HepG2 (cell line): ENCODE data around the gene PALM. TPM values are rescaled to one million over a fixed set of nuclear protein-coding genes. Genes with fewer than 3 reads are reported as not detected.
A peak's percentile ranks its signal among the peaks of the same experiment; 100 is the strongest.

ENCODE experiments used
- ATAC-seq: fragments of 200-7000 bp; cut with Tn5 transposase; 3 replicates; pipeline ENCODE4 v1.9.1; 2020; ENCODE audit warnings: mild to moderate bottlenecking, moderate library complexity
- BruUV-seq: library from RNA; stranded (reverse); fragments of 400-500 nt; replicated peaks from 2 replicates; lab custom pipeline; 2021; lab: Mats Ljungman, UMichigan
- CTCF ChIA-PET: fragments of 300-600 bp; formaldehyde crosslinking; extraction: SDS; loops from one replicate; lab custom pipeline; 2021; ENCODE audit warnings: low total read pairs, inconsistent platforms, low intra/inter-chr PET ratio; lab: Yijun Ruan, JAX
- POLR2A ChIA-PET: fragments of 350-600 bp; sonication (Branson Sonifier 250); formaldehyde crosslinking; loops from one replicate; lab custom pipeline; 2020; ENCODE audit warnings: antibody characterized with exemption, inconsistent platforms; lab: Yijun Ruan, JAX
- DNase-seq: peaks from one replicate; pipeline ENCODE4 v3.0.0-alpha.2; 2015; ENCODE audit warnings: low spot score
- FAIRE-seq: peaks from 3 replicates; lab custom pipeline; 2011; peaks lifted over from hg19 to GRCh38; lab: Jason Lieb, UNC
- H2AFZ ChIP-seq: one replicate; pipeline ENCODE4 v1.6.1; 2011; ENCODE audit warnings: low read length, inconsistent platforms
- H3K27ac ChIP-seq: fragments of 300-600 bp; 3 replicates; pipeline ENCODE4 v1.8.0; 2011; ENCODE audit warnings: mixed run types, mild to moderate bottlenecking, mixed read lengths, low read length, inconsistent platforms; ENCODE audit not compliant: insufficient read depth; ENCODE audit errors: extremely low read length
- H3K27me3 ChIP-seq, 2 experiments: fragments of 200-600 bp in 1 of 2; 2 replicates in 1 of 2; 3 replicates in 1 of 2; pipeline versions ENCODE4 v1.6.0 to v1.8.0; 2011; ENCODE audit warnings: low read length in 2 of 2, mild to moderate bottlenecking in 2 of 2, moderate library complexity in 2 of 2, inconsistent platforms in 1 of 2; ENCODE audit not compliant: insufficient read depth in 2 of 2, control insufficient read depth in 1 of 2
- H3K36me3 ChIP-seq, 2 experiments: fragments of 200-600 bp in 1 of 2; replicated peaks in 1 of 2; 2 replicates in 1 of 2; 3 replicates in 1 of 2; pipeline versions ENCODE4 v1.5.1 to v1.8.0; 2011; ENCODE audit warnings: low read length in 2 of 2, inconsistent platforms in 1 of 2; ENCODE audit not compliant: insufficient read depth in 2 of 2, control insufficient read depth in 1 of 2
- H3K4me1 ChIP-seq: 2 replicates; pipeline ENCODE4 v1.5.1; 2012; ENCODE audit warnings: low read length, inconsistent platforms; ENCODE audit not compliant: insufficient read depth
- H3K4me2 ChIP-seq: 2 replicates; pipeline ENCODE4 v1.6.0; 2011; ENCODE audit warnings: low read depth, low read length, inconsistent platforms
- H3K4me3 ChIP-seq, 3 experiments: fragments of 200-600 bp in 1 of 3; sonication (generic), shearing (Covaris generic) in 1 of 3; replicated peaks in 1 of 3; 2 replicates each; pipeline ENCODE4 v1.5.1; 2011 to 2016; ENCODE audit warnings: low read length in 3 of 3, inconsistent platforms in 2 of 3, low read depth in 2 of 3, mild to moderate bottlenecking in 2 of 3, control low read depth in 1 of 3, mixed read lengths in 1 of 3; ENCODE audit not compliant: insufficient read depth in 1 of 3
- H3K79me2 ChIP-seq: one replicate; pipeline ENCODE4 v1.6.1; 2011; ENCODE audit warnings: low read length, inconsistent platforms; ENCODE audit not compliant: insufficient read depth
- H3K9ac ChIP-seq: 2 replicates; pipeline ENCODE4 v1.6.0; 2011; ENCODE audit warnings: mild to moderate bottlenecking, low read depth, low read length, inconsistent platforms; ENCODE audit not compliant: insufficient read depth
- H3K9me3 ChIP-seq: 2 replicates; pipeline ENCODE4 v1.5.1; 2012; ENCODE audit warnings: mild to moderate bottlenecking, low read length
- H4K20me1 ChIP-seq: 2 replicates; pipeline ENCODE4 v1.6.0; 2011; ENCODE audit warnings: inconsistent platforms, mild to moderate bottlenecking, low read length, moderate library complexity; ENCODE audit not compliant: insufficient read depth
- GABPB1 ChIP-seq: IDR thresholded peaks from 2 replicates; pipeline ENCODE4 v1.6.1; 2016; ENCODE audit warnings: mild to moderate bottlenecking, missing genetic modification reagents, moderate library complexity, missing compliant biosample characterization
- GPN1 ChIP-seq: sonication (generic); formaldehyde crosslinking; IDR thresholded peaks from 2 replicates; pipeline ENCODE4 v1.5.1; 2020; ENCODE audit warnings: missing genetic modification reagents, borderline replicate concordance
- ONECUT2 ChIP-seq: sonication (generic); formaldehyde crosslinking; IDR thresholded peaks from 2 replicates; pipeline ENCODE4 v1.4.0; 2020; ENCODE audit warnings: missing genetic modification reagents
- SP4 ChIP-seq: sonication (generic); formaldehyde crosslinking; IDR thresholded peaks from 2 replicates; pipeline ENCODE4 v1.8.1; 2023; ENCODE audit warnings: mild to moderate bottlenecking, missing genetic modification reagents
- ZNF281 ChIP-seq: sonication (generic); formaldehyde crosslinking; IDR thresholded peaks from 2 replicates; pipeline ENCODE4 v1.4.0; 2020; ENCODE audit warnings: missing genetic modification reagents, borderline replicate concordance
- ZNF333 ChIP-seq: sonication (generic); formaldehyde crosslinking; IDR thresholded peaks from 2 replicates; pipeline ENCODE4 v1.4.0; 2020; ENCODE audit warnings: mild to moderate bottlenecking, missing genetic modification reagents, borderline replicate concordance
- ZNF513 ChIP-seq: sonication (generic); formaldehyde crosslinking; conservative IDR thresholded peaks from 2 replicates; pipeline ENCODE4 v1.5.0; 2020; ENCODE audit warnings: missing genetic modification reagents
- ZNF556 ChIP-seq: sonication (generic); formaldehyde crosslinking; IDR thresholded peaks from 2 replicates; pipeline ENCODE4 v1.4.0; 2020; ENCODE audit warnings: mild to moderate bottlenecking, missing genetic modification reagents, borderline replicate concordance
- ZNF678 ChIP-seq: sonication (generic); formaldehyde crosslinking; IDR thresholded peaks from 2 replicates; pipeline ENCODE4 v1.4.0; 2020; ENCODE audit warnings: mild to moderate bottlenecking, missing genetic modification reagents
- ZSCAN29 ChIP-seq: sonication (generic); formaldehyde crosslinking; conservative IDR thresholded peaks from 2 replicates; pipeline ENCODE4 v1.4.0; 2020; ENCODE audit warnings: mild to moderate bottlenecking, missing genetic modification reagents
- WGBS: methylation state at CpG from one replicate; pipeline ENCODE4 v1.1.6; 2017; ENCODE audit warnings: low lambda C conversion rate; 5-methylcytosine and 5-hydroxymethylcytosine counted together
- in situ Hi-C: cut with HindIII; loops from 2 replicates; pipeline ENCODE4 v1.10.0; 2017; ENCODE audit warnings: low pct_unique_long_range_greater_than_20kb; ENCODE audit not compliant: extremely low pct_ligation_motif_present
- intact Hi-C: fragments of 100-400 bp; cut with micrococcal nuclease; formaldehyde crosslinking; loops from one replicate; pipeline ENCODE4 v1.10.0; 2022; ENCODE audit not compliant: unreplicated experiment
- polyA plus RNA-seq, 8 experiments: library from polyadenylated mRNA; depleted of rRNA in 3 of 8; stranded (reverse) in 7 of 8; unstranded in 1 of 8; fragments of >200 nt; fragmentation: Illumina TruSeq in 4 of 8; extraction: Trizol in 4 of 8; gene quantifications; 2 replicates each; pipeline versions ENCODE4 v1.2.1 to v1.2.3, GENCODE V29; 2011 to 2016; ENCODE audit warnings: low read depth in 4 of 8, missing spikeins in 1 of 8, mixed read lengths in 1 of 8; ENCODE audit not compliant: insufficient read depth in 1 of 8
- total RNA-seq, 5 experiments: library from RNA; depleted of rRNA; stranded (reverse); fragments of >200 nt; fragmentation: Illumina TruSeq; extraction: Trizol; gene quantifications; 2 replicates each; pipeline ENCODE4 v1.2.3, GENCODE V29; 2016; ENCODE audit warnings: low read depth in 1 of 5
- TF ChIP-seq, protein P1 (sequence below): sonication (generic); formaldehyde crosslinking; IDR thresholded peaks from 2 replicates; pipeline ENCODE4 v1.8.0; 2022; ENCODE audit warnings: mild to moderate bottlenecking, missing genetic modification reagents; ENCODE audit not compliant: insufficient replicate concordance
- TF ChIP-seq, protein P2 (sequence below): sonication (generic); formaldehyde crosslinking; conservative IDR thresholded peaks from 2 replicates; pipeline ENCODE4 v1.8.0; 2022; ENCODE audit warnings: missing genetic modification reagents

Gene PALM
- total and polyA plus RNA-seq, 2 of the 13 experiments (the other 11 are each of a cell fraction or from before 2014, with no cell fraction given): 4.0 to 9.7 TPM

- TF ChIP-seq ZNF556 (CRISPR knock-in tag) (no peak), GABPB1 (CRISPR knock-in tag) (no peak)
Measured at GRCh38 chr19:787536-787935, 78.8 kb downstream of the PALM start (continued).

GRCh38 chr19:788686-788982, 79.9 kb downstream of the PALM start:
- peak overlapping the region; percentile 89 for H3K27ac ChIP-seq
- H3K9ac ChIP-seq: peak overlapping the region; percentile 68
- H3K4me3 ChIP-seq: peak overlapping the region; percentile 51 to 68 (median 61); a peak in 5 of 6 replicates
- no peaks in the 10 kb centered on the region for H4K20me1 ChIP-seq
- H3K79me2 ChIP-seq: no peaks in the 10 kb centered on the region
- intact Hi-C loops (loop anchor here (10.0 kb wide), 1 partner anchor 206 kb away; no protein-coding TSS in a partner anchor), in situ Hi-C loops (no loop called here)
- FAIRE-seq (no peak), ATAC-seq (no peak), DNase-seq (no peak)
- POLR2A ChIA-PET: interaction anchor here (0.9 to 2.5 kb wide), 6 partner anchors 10 to 239 kb away, joined by 3 to 16 read pairs (median 4); no protein-coding TSS in a partner anchor
- no TSS peak for BruUV-seq
- H3K9me3 ChIP-seq: no peaks in the 10 kb centered on the region
- WGBS: 45% methylated on average over 5 of the region's 11 CpGs
- H2AFZ ChIP-seq: no peak overlapping the region
- H3K27me3 ChIP-seq: no peaks in the 10 kb centered on the region
- H3K36me3 ChIP-seq: no peaks in the 10 kb centered on the region
- H3K4me1 ChIP-seq: peaks cover 61% of the 10 kb centered on the region
- peak overlapping the region; percentile 83 for H3K4me2 ChIP-seq
- CTCF ChIA-PET: interaction anchor here (2.1 kb wide), 1 partner anchor 18 kb away, joined by 9 read pairs; no protein-coding TSS in a partner anchor
- TF ChIP-seq ZNF513 (CRISPR knock-in tag) (no peak), ZNF333 (CRISPR knock-in tag) (peak; percentile 6; the same call in 1 of the 2 replicates), ZNF678 (no peak), ONECUT2 (CRISPR knock-in tag) (no peak), SP4 (CRISPR knock-in tag) (0 out of 2 replicates have a peak, but pooled peaks have one; percentile 13), ZSCAN29 (CRISPR knock-in tag) (0 out of 2 replicates have a peak, but pooled peaks have one; percentile 8), ZNF281 (CRISPR knock-in tag) (peak; percentile 44; the same call in 1 of the 2 replicates), GPN1 (CRISPR knock-in tag) (no peak)
- TF ChIP-seq, protein P1, sequence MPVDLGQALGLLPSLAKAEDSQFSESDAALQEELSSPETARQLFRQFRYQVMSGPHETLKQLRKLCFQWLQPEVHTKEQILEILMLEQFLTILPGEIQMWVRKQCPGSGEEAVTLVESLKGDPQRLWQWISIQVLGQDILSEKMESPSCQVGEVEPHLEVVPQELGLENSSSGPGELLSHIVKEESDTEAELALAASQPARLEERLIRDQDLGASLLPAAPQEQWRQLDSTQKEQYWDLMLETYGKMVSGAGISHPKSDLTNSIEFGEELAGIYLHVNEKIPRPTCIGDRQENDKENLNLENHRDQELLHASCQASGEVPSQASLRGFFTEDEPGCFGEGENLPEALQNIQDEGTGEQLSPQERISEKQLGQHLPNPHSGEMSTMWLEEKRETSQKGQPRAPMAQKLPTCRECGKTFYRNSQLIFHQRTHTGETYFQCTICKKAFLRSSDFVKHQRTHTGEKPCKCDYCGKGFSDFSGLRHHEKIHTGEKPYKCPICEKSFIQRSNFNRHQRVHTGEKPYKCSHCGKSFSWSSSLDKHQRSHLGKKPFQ: peak; percentile 4
- TF ChIP-seq, protein P2, sequence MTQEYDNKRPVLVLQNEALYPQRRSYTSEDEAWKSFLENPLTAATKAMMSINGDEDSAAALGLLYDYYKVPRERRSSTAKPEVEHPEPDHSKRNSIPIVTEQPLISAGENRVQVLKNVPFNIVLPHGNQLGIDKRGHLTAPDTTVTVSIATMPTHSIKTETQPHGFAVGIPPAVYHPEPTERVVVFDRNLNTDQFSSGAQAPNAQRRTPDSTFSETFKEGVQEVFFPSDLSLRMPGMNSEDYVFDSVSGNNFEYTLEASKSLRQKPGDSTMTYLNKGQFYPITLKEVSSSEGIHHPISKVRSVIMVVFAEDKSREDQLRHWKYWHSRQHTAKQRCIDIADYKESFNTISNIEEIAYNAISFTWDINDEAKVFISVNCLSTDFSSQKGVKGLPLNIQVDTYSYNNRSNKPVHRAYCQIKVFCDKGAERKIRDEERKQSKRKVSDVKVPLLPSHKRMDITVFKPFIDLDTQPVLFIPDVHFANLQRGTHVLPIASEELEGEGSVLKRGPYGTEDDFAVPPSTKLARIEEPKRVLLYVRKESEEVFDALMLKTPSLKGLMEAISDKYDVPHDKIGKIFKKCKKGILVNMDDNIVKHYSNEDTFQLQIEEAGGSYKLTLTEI (CRISPR knock-in tag): no peak
